Neural progenitor cell (in vitro differentiated cells): ENCODE data around the gene GATA2.

Experiments used
- CTCF ChIP-seq: fragments of 200-600 bp; sonication (generic); IDR thresholded peaks from 2 replicates; pipeline ENCODE4 v1.5.1; 2017; ENCODE audit warnings: antibody characterized with exemption, mild to moderate bottlenecking
- EZH2phosphoT487 ChIP-seq: fragments of 200-600 bp; sonication (generic); IDR thresholded peaks from 2 replicates; pipeline ENCODE4 v1.6.1; 2017; ENCODE audit warnings: antibody characterized with exemption

- no peak for TF ChIP-seq CTCF
- no peak for TF ChIP-seq EZH2phosphoT487
These were observed 63.2 kb downstream of the GATA2 start for GRCh38 chr3:128429751-128430150.
